Activated CD8-positive, alpha-beta memory T cell treated with anti-CD3 and anti-CD28 coated beads, Interleukin-2, amount 50 U/mL, for 1 hour (primary cell): Measurements from ENCODE around the gene LRRC45.

Experiments used
- DNase-seq: peaks from one replicate; pipeline ENCODE4 v3.0.0-alpha.2; 2020; ENCODE audit errors: extremely low read depth

Gene LRRC45

GRCh38 chr17:81993729-81994592, 29.1 kb upstream of the LRRC45 start:
- no peak for DNase-seq

- no peak for DNase-seq
These were observed 28.3 kb upstream of the LRRC45 start for GRCh38 chr17:81994593-81995462.

GRCh38 chr17:81995463-81996231, 27.5 kb upstream of the LRRC45 start:
- DNase-seq, result no peak

- DNase-seq, result no peak
These were observed 26.8 kb upstream of the LRRC45 start for GRCh38 chr17:81996232-81996756.

- DNase-seq, result no peak
These were observed 26.2 kb upstream of the LRRC45 start for GRCh38 chr17:81996757-81997441.

GRCh38 chr17:81998212-81998611, 24.9 kb upstream of the LRRC45 start:
- no peak for DNase-seq

GRCh38 chr17:81998691-81999438, 24.2 kb upstream of the LRRC45 start:
- DNase-seq, result no peak

- DNase-seq, result no peak
These were observed 23.5 kb upstream of the LRRC45 start for GRCh38 chr17:81999587-81999975.

- DNase-seq, result no peak
These were observed 22.9 kb upstream of the LRRC45 start for GRCh38 chr17:81999976-82000802.

GRCh38 chr17:82000803-82001570, 22.1 kb upstream of the LRRC45 start:
- no peak for DNase-seq

GRCh38 chr17:82001571-82002056, 21.5 kb upstream of the LRRC45 start:
- no peak for DNase-seq

GRCh38 chr17:82003411-82004381, 19.4 kb upstream of the LRRC45 start:
- no peak for DNase-seq

GRCh38 chr17:82004517-82005455, 18.3 kb upstream of the LRRC45 start:
- DNase-seq, result no peak

GRCh38 chr17:82005701-82006348, 17.3 kb upstream of the LRRC45 start:
- no peak for DNase-seq

- no peak for DNase-seq
These were observed 16.5 kb upstream of the LRRC45 start for GRCh38 chr17:82006468-82007227.
